SH-SY5Y (cell line): ENCODE measurements around the gene IL4R.

Source experiments
- GATA2 ChIP-seq: IDR thresholded peaks from 2 replicates; pipeline ENCODE4 v1.6.1; 2011; ENCODE audit warnings: mild to moderate bottlenecking, low read depth, low read length
- GATA3 ChIP-seq: IDR thresholded peaks from 2 replicates; pipeline ENCODE4 v1.6.1; 2011; ENCODE audit warnings: low read depth, mild to moderate bottlenecking, low read length, moderate library complexity

- TF ChIP-seq GATA2 (no peak), GATA3 (no peak)
Observed at GRCh38 chr16:27267037-27267677, 46.6 kb upstream of the IL4R start.
